Activated CD8-positive, alpha-beta T cell treated with anti-CD3 and anti-CD28 coated beads, Interleukin-2, amount 10 ng/mL, durations not matched to agents 7 days and 5 days (primary cell): ENCODE results near the gene CD9. TPM values are rescaled to one million over a fixed set of nuclear protein-coding genes. Genes with fewer than 3 reads are reported as not detected.

Source experiments
- ATAC-seq: fragments of 150-1000 bp; cut with Tn5 transposase; one replicate; pipeline ENCODE4 v1.10.0; 2021; ENCODE audit warnings: moderate library complexity
- CTCF ChIA-PET: fragments of 350-600 bp; sonication (Branson Sonifier 250); formaldehyde crosslinking; loops from one replicate; lab custom pipeline; 2021; ENCODE audit warnings: antibody characterized with exemption; lab: Charles Lee
- POLR2A ChIA-PET: fragments of 350-600 bp; sonication (Branson Sonifier 250); formaldehyde crosslinking; loops from one replicate; lab custom pipeline; 2021; ENCODE audit warnings: antibody characterized with exemption; lab: Charles Lee
- DNase-seq: peaks from one replicate; pipeline ENCODE4 v3.0.0-alpha.2; 2020
- H3K27ac Mint-ChIP-seq: one replicate; pipeline ENCODE4 v1.8.0; 2021; ENCODE audit warnings: mild to moderate bottlenecking, mixed read lengths
- H3K27me3 Mint-ChIP-seq: one replicate; pipeline ENCODE4 v1.8.0; 2021; ENCODE audit warnings: low read depth, mixed read lengths
- H3K36me3 Mint-ChIP-seq: one replicate; pipeline ENCODE4 v1.8.0; 2021; ENCODE audit warnings: low read depth, mixed read lengths
- H3K4me1 Mint-ChIP-seq: one replicate; pipeline ENCODE4 v1.8.0; 2021; ENCODE audit warnings: low read depth, mixed read lengths
- H3K4me3 Mint-ChIP-seq: one replicate; pipeline ENCODE4 v1.8.0; 2021; ENCODE audit warnings: mild to moderate bottlenecking, mixed read lengths
- H3K9me3 Mint-ChIP-seq: one replicate; pipeline ENCODE4 v1.8.0; 2022; ENCODE audit warnings: mixed read lengths; ENCODE audit not compliant: insufficient read depth
- total RNA-seq, 2 experiments: library from RNA; stranded (reverse); gene quantifications; one replicate each; pipeline ENCODE4 v1.2.3, GENCODE V29; 2021

The CD9 gene
- total RNA-seq, 2 experiments from 2014 or later: 11.6 to 11.9 TPM

GRCh38 chr12:6264402-6265037, 64.3 kb downstream of the CD9 start:
- POLR2A ChIA-PET: no interaction called here
- no peak for ATAC-seq
- H3K27me3 Mint-ChIP-seq: peaks cover 7% of the 10 kb centered on the region

GRCh38 chr12:6265038-6265405, 64.8 kb downstream of the CD9 start:
- Mint-ChIP-seq H3K4me1 (peaks cover 2% of the 10 kb centered on the region), H3K27ac (no peak overlapping the region), H3K36me3 (no peaks in the 10 kb centered on the region), H3K27me3 (peaks cover 7% of the 10 kb centered on the region), H3K9me3 (no peaks in the 10 kb centered on the region), H3K4me3 (no peak overlapping the region)
- ChIA-PET POLR2A (no interaction called here), CTCF (interaction anchor here (1.4 kb wide), 1 partner anchor 14 kb away, joined by 3 read pairs; no protein-coding TSS in a partner anchor)
- DNase-seq: no peak
- ATAC-seq: no peak

More at GRCh38 chr12:6264402-6265037, 64.3 kb downstream of the CD9 start:
- Mint-ChIP-seq H3K4me1 (peaks cover 2% of the 10 kb centered on the region), H3K36me3 (no peaks in the 10 kb centered on the region), H3K27ac (no peak overlapping the region), H3K4me3 (no peak overlapping the region), H3K9me3 (no peaks in the 10 kb centered on the region)
- CTCF ChIA-PET: interaction anchor here (1.4 kb wide), 1 partner anchor 14 kb away, joined by 3 read pairs; no protein-coding TSS in a partner anchor
- DNase-seq: no peak

- peaks cover 7% of the 10 kb centered on the region for H3K27me3 Mint-ChIP-seq
- CTCF ChIA-PET: interaction anchor here (0.9 kb wide), 1 partner anchor 18 kb away, joined by 3 read pairs; no protein-coding TSS in a partner anchor
- DNase-seq (no peak), ATAC-seq (no peak)
- POLR2A ChIA-PET: no interaction called here
- H3K36me3 Mint-ChIP-seq: no peaks in the 10 kb centered on the region
- H3K9me3 Mint-ChIP-seq: no peaks in the 10 kb centered on the region
- peaks cover 2% of the 10 kb centered on the region for H3K4me1 Mint-ChIP-seq
- H3K4me3 Mint-ChIP-seq: no peak overlapping the region
- no peak overlapping the region for H3K27ac Mint-ChIP-seq
These were observed 66.4 kb downstream of the CD9 start for GRCh38 chr12:6266541-6266966.

GRCh38 chr12:6266971-6267721, 66.9 kb downstream of the CD9 start:
- ATAC-seq (no peak), DNase-seq (no peak)
- CTCF ChIA-PET: interaction anchor here (0.7 to 1.7 kb wide), 3 partner anchors 12 to 1543 kb away, joined by 3 to 5 read pairs (median 3); no protein-coding TSS in a partner anchor
- POLR2A ChIA-PET: no interaction called here
- H3K27ac Mint-ChIP-seq: no peak overlapping the region
- H3K4me3 Mint-ChIP-seq: no peak overlapping the region
- H3K9me3 Mint-ChIP-seq: no peaks in the 10 kb centered on the region
- H3K36me3 Mint-ChIP-seq: no peaks in the 10 kb centered on the region
- H3K27me3 Mint-ChIP-seq: peaks cover 7% of the 10 kb centered on the region
- H3K4me1 Mint-ChIP-seq: peaks cover 2% of the 10 kb centered on the region

- H3K4me1 Mint-ChIP-seq: peaks cover 2% of the 10 kb centered on the region
- H3K36me3 Mint-ChIP-seq: no peaks in the 10 kb centered on the region
- no peaks in the 10 kb centered on the region for H3K9me3 Mint-ChIP-seq
- DNase-seq: no peak
- H3K4me3 Mint-ChIP-seq: no peak overlapping the region
- ChIA-PET CTCF (interaction anchor here (1.7 kb wide), 1 partner anchor 10 kb away, joined by 5 read pairs; no protein-coding TSS in a partner anchor), POLR2A (no interaction called here)
- peaks cover 4% of the 10 kb centered on the region for H3K27me3 Mint-ChIP-seq
- no peak overlapping the region for H3K27ac Mint-ChIP-seq
- ATAC-seq: no peak
These were observed 68.4 kb downstream of the CD9 start for GRCh38 chr12:6268484-6269157.

GRCh38 chr12:6269986-6270385, 69.8 kb downstream of the CD9 start:
- Mint-ChIP-seq H3K4me3 (no peak overlapping the region), H3K27ac (no peak overlapping the region), H3K36me3 (no peaks in the 10 kb centered on the region), H3K4me1 (peaks cover 2% of the 10 kb centered on the region), H3K9me3 (no peaks in the 10 kb centered on the region), H3K27me3 (peaks cover 4% of the 10 kb centered on the region)
- no peak for DNase-seq
- CTCF ChIA-PET: no interaction called here
- ATAC-seq: no peak
- POLR2A ChIA-PET: no interaction called here

- Mint-ChIP-seq H3K27me3 (peaks cover 8% of the 10 kb centered on the region), H3K27ac (no peak overlapping the region), H3K36me3 (no peaks in the 10 kb centered on the region), H3K9me3 (no peaks in the 10 kb centered on the region), H3K4me1 (peaks cover 2% of the 10 kb centered on the region), H3K4me3 (no peak overlapping the region)
- ATAC-seq (no peak), DNase-seq (no peak)
- ChIA-PET CTCF (no interaction called here), POLR2A (no interaction called here)
These were observed 71.1 kb downstream of the CD9 start for GRCh38 chr12:6271281-6271680.

- Mint-ChIP-seq H3K4me3 (no peak overlapping the region), H3K27ac (no peak overlapping the region), H3K4me1 (no peaks in the 10 kb centered on the region), H3K27me3 (peaks cover 17% of the 10 kb centered on the region), H3K36me3 (no peaks in the 10 kb centered on the region), H3K9me3 (no peaks in the 10 kb centered on the region)
- ATAC-seq: no peak
- no peak for DNase-seq
- ChIA-PET CTCF (interaction anchor here (1.0 to 2.7 kb wide), 3 partner anchors 12 to 284 kb away, joined by 3 to 10 read pairs (median 5); no protein-coding TSS in a partner anchor), POLR2A (no interaction called here)
These were observed 72.4 kb downstream of the CD9 start for GRCh38 chr12:6272300-6273204.

- no peak for ATAC-seq
- POLR2A ChIA-PET: no interaction called here
- no peak overlapping the region for H3K27ac Mint-ChIP-seq
These were observed 73.0 kb downstream of the CD9 start for GRCh38 chr12:6273205-6273540.

GRCh38 chr12:6273541-6274230, 73.5 kb downstream of the CD9 start:
- no peak for DNase-seq
- no peaks in the 10 kb centered on the region for H3K36me3 Mint-ChIP-seq
- CTCF ChIA-PET: interaction anchor here (1.3 to 2.7 kb wide), 3 partner anchors 11 to 78 kb away, joined by 3 to 10 read pairs (median 7); no protein-coding TSS in a partner anchor

More at GRCh38 chr12:6273205-6273540, 73.0 kb downstream of the CD9 start:
- Mint-ChIP-seq H3K4me3 (no peak overlapping the region), H3K36me3 (no peaks in the 10 kb centered on the region), H3K4me1 (peaks cover 5% of the 10 kb centered on the region), H3K9me3 (no peaks in the 10 kb centered on the region), H3K27me3 (peaks cover 17% of the 10 kb centered on the region)
- CTCF ChIA-PET: interaction anchor here (1.0 to 2.7 kb wide), 4 partner anchors 11 to 284 kb away, joined by 3 to 10 read pairs (median 6); no protein-coding TSS in a partner anchor
- DNase-seq: no peak

More at GRCh38 chr12:6273541-6274230, 73.5 kb downstream of the CD9 start:
- no peak overlapping the region for H3K27ac Mint-ChIP-seq
- no peak for ATAC-seq
- no peaks in the 10 kb centered on the region for H3K9me3 Mint-ChIP-seq
- no peak overlapping the region for H3K4me3 Mint-ChIP-seq
- peaks cover 6% of the 10 kb centered on the region for H3K4me1 Mint-ChIP-seq
- H3K27me3 Mint-ChIP-seq: peaks cover 17% of the 10 kb centered on the region
- POLR2A ChIA-PET: no interaction called here
